GM21367 (cell line): ENCODE results near the gene TPD52L2.
"Not testable (repeated sequence)": the region's sequence is repeated elsewhere in the genome, so short reads cannot be mapped to it uniquely, and the experiment has no call there.

ENCODE experiments used
- ATAC-seq: cut with Tn5 transposase; IDR thresholded peaks from one replicate; pipeline ENCODE4 v1.9.1; 2021; ENCODE audit not compliant: unreplicated experiment

TPD52L2 gene

DNA sequence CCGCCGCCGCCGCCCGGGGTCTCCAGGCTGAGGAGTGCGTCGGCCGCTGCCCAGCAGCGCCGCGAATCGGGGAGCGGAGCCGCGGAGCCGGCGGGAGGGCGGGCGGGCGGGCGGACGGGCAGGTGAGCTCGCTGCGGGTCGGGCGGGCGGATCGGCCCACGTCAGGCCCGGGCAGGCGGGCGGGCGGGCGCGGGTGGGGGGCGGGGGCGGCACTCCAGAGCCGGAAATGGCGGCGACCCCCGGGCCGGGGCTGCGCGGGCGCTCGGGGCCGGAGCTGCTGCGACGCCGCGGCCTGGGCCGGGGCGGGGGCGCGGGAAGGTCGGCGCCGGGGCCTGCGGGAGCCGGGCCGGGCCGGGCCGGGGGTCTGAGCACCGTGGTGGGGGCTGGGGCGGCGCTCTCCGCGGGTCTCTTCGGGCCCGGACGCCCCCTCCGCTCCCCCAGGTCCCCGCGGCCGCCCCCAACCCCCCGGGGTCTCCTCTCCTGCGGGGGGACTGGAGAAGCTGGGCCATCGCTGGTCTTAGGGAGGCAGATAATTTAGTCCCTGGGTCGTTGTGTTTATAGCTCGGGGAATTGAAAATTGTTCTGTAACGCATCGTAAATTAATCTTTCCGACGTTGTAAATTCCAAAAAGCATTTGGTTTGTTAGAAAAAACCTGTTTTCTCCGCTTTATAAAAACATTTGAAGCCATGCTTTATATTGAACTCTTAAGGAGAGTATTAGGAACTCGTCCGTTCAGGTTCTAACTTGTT, 30.3 kb downstream of the TPD52L2 start:
- ATAC-seq, result no peak

DNA sequence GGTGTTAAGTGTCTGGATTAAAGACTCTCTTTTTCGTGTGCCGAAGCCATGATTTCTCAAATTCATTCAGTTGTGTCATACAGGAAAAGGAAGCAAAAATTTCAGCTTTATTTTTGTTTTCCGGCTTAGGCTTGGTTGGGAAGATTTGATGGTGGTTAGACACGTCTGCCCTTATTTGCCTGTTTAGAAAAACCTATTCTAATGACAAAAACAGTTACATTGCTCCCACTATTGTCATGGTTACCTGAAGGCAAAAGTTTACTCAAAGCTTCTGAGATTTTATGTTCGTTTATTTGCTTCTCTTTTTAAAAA, 30.8 kb downstream of the TPD52L2 start:
- ATAC-seq, result no peak

- no peak for ATAC-seq
Measured at GRCh38 chr20:63896264-63897105, 31.4 kb downstream of the TPD52L2 start.

GRCh38 chr20:63897978-63898561, 33.0 kb downstream of the TPD52L2 start:
- ATAC-seq, result no peak

DNA sequence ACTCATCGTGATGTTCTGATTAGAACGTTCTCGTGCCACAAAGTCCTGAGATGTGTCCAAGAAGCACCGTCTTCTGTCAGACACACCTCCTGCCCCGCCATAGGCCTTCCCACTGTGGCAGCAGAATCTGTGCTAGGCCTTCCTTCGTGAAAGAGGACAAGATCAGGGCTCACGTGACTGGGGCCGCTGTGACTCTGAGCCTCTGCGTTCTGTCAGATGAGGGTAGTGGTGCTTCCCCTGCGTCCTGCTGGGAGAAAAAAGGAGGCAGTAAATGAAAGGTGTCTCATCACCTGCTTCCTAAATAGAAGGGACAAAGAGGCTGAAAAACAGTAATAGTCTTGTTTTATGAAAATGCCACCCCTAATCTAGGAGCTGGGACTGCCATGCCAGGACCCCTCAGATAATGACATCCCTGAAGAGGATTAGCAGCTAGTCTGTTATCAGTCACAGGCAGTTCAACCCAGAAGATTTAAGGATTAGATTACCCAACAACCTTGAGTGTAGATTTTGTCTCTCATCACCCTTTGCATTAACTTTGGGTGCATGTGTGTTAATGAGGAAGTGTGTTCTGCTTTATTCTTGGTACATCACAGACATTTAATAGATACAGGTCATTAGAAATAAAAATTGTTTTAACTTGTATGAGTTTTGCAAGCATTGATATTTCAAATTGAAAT, 34.0 kb downstream of the TPD52L2 start:
- no peak for ATAC-seq

DNA sequence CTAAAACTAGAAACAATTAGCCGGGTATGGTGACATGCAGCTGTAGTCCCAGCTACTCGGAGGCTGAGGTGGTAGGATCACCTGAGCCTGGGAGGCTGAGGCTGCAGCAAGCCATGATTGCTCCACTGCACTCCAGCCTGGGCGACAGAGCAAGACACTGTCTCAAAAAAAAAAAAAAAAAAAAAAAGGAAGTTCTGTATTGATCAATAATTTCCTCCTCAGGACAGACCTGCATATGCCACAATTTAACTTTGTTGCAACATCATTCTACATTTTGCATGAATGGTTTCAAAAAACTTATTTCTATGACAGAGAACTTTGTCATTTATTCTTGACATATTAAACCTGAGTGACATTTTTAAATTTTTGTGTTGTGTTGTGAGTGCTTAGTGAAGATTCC, 35.3 kb downstream of the TPD52L2 start:
- ATAC-seq, result no peak

DNA sequence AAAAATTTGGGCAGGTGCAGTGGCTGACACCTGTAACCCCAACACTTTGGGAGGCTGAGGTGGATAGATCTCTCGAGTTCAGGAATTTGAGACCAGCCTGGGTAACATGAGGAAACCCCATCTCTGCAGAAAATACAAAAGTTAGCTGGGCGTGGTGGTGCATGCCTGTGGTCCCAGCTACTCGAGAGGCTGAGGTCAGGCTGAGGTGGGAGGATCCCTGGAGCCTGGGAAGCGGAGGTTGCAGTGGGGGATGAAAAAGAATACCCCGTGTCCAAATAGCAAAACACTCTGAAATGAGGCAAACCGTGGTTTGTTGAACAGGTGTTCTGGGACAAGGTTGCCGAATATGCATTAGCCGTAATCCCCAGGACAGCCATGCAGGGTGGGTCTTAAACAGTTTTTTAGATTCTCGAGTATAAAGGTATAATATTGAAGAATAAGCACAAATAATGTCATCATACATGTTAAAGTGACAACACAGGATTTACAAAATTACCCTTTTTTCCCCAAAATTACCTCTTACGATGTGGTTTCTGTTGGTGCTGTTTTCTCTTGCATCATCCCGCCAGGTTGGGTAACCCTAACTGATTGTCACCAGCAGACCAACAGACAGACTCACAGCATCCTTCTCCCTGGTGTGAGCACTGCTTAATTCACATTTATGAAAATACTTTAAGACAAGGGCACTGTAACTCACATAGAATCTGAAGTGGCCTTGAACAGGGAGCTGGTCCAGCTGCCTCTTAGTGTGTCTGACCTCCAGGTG, 38.9 kb downstream of the TPD52L2 start:
- ATAC-seq, result no peak

DNA sequence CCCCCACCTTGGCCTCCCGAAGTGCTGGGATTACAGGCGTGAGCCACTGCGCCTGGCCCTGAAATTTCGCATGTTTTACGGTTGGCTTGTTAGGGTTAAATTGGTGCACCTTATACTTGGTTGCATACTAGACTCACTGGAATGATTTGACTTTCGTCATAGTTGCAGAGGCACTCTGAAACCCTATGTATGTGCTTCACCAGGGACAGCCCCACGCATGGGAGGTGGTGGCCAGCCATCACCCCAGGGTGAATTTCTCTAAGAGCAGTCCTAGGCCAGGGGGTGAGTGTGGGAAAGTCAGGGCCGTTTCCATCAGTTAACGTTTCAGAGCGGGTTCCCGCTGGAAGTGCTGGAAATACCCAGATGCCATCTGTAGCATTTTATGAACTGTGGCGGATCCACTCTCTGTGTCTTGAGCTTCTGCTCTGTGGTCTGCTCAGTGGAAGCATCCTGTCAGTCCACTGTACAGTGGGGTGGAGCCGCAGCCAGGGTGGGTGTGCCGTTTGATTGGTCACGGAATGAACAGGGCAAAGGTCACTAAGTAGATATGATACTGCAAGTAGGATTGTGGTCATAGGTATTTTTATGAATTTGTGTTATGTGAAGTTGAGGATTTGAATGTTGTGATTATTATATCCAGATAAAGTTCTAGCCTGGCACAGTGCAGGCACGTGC, 43.1 kb downstream of the TPD52L2 start:
- ATAC-seq, result no peak

GRCh38 chr20:63911176-63911575, 46.1 kb downstream of the TPD52L2 start:
- ATAC-seq, result no peak

GRCh38 chr20:63913768-63914167, 48.7 kb downstream of the TPD52L2 start:
- ATAC-seq, result no peak

DNA sequence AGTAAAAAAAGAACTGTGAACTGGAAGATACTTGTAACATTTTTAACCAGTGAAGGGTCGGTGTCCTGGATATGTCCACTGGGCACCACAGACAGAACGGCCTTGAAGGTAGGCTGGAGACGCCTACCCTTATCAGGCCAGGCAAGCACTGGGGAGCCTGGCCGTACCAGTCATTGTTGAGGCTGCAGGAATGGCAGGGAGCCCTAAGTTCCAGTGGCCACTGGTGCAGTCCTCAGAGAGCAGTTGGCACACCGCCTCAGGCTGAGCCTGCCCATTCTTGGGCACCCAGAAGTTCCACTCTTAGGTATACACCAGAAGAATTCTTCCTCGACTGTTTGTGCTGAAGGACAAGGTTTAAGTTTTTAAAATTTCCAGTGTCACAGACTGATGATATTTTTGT, 50.4 kb downstream of the TPD52L2 start:
- no peak for ATAC-seq

- not testable (repeated sequence) for ATAC-seq
Measured at GRCh38 chr20:63916371-63916939, 51.4 kb downstream of the TPD52L2 start.

DNA sequence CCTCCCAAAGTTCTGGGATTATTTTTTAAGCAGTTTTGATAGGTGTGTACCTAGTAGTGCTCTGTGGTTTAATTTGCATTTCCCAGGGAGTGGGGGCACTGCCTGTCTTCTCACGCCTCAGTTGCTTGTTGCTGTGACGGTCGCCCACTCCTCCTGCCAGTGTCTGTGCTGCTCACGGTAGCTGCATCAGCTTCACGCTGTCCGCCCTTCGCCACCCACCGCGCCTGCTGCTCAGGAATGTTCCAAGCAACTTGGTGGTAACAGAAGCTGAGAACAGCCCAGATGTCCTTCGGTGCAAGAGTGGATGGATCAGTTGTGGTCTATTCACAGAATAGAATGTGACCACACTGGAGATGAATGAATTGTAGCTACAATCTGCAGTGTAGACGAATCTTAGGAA, 52.7 kb downstream of the TPD52L2 start:
- ATAC-seq, result no peak

DNA sequence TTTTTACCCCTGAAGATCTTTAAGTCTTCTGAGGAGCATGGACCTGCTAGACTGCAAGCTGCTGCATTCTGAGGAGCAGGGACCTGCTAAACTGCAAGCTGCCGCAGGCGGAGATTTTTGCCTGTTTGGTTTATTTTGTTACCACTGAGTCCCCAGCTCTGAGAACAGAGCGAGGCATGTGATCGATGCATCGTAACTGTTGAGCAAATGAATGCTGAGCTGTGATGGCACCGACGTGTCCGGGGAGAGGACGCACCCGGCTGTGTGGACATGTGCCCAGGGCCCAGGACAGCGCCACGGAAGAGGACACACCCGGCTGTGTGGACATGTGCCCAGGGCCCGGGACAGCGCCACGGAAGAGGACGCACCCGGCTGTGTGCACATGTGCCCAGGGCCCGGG, 54.1 kb downstream of the TPD52L2 start:
- ATAC-seq, result no peak

- no peak for ATAC-seq
Measured at GRCh38 chr20:63920226-63920625, 55.2 kb downstream of the TPD52L2 start.

- no peak for ATAC-seq
Measured at GRCh38 chr20:63923651-63924050, 58.6 kb downstream of the TPD52L2 start.

DNA sequence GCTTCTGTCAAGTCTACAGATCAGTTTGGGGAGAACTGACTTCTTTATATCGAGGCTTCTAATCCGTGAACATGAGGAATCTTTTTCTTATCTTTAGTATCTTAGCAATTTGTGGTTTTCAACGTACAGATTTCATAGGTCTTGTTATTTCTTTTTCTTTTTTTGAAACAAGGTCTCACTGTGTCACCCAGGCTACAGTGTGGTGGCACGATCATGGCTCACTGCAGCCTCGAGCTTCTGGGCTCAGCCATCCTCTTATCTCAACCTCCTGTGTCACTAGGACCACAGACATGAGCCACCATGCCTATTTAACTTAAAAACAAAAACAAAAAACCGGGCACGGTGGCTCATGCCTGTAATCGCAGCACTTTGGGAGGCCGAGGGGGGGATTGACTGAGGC, 59.2 kb downstream of the TPD52L2 start:
- ATAC-seq, result no peak

DNA sequence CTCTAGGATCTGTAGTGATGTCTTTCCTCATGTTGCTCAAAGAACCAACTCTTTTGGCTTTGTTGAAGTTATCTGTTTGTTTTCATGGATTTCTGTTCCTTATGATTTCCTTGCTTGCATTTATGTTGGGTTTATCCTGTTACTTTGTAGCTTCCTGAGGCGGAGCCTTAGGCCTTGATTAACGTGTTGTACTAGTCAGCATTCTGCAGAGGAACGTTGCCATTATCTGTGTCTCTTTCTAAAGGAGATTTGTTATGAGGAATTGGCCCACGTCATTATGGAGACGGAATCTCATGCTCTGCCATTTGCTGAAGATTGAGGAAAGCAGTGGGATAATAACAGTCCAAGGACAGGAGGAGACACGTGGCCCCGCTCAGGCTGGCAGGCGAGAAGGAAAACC, 61.2 kb downstream of the TPD52L2 start:
- ATAC-seq, result no peak

DNA sequence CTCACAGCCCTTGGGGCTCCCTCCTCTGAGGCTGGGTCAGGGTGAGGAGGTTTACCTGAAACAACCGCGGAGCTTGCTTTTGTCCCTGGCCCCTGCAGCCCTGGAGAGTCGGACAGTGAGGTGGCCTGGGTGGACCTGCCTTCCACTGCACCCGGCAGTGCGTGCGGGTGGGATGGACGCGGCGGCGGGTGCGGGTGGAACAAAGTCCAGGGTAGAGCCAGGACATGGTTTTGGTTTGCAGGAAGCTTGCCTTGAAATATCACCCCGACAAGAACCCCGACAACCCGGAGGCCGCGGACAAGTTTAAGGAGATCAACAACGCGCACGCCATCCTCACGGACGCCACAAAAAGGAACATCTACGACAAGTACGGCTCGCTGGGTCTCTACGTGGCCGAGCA, 64.0 kb downstream of the TPD52L2 start:
- ATAC-seq, result no peak

DNA sequence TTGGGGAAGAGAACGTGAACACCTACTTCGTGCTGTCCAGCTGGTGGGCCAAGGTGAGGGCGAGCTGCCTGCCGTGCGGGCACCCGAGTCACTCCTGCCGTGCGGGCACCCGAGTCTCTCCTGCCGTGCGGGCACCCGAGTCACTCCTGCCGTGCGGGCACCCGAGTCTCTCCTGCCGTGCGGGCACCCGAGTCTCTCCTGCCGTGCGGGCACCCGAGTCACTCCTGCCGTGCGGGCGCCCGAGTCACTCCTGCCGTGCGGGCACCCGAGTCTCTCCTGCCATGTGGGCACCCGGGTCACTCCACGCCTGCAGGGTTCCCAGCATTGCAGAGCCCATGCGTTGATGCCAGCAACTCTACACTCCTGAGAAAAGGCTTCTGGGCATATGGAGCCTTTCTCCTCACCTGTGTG, 64.4 kb downstream of the TPD52L2 start:
- ATAC-seq, result not testable (repeated sequence)
